K562 (cell line): ENCODE data around the gene PILRA. TPM values are rescaled to one million over a fixed set of nuclear protein-coding genes. Genes with fewer than 3 reads are reported as not detected.
A peak's percentile ranks its signal among the peaks of the same experiment; 100 is the strongest.

Experiments used
- CCNT2 ChIP-seq: IDR thresholded peaks from 2 replicates; pipeline ENCODE4 v1.6.1; 2011; ENCODE audit warnings: borderline replicate concordance, low read depth, mild to moderate bottlenecking, moderate library complexity, mixed read lengths, low read length; ENCODE audit not compliant: insufficient read length; ENCODE audit errors: extremely low read depth
- NCOR1 ChIP-seq: fragments of 450-650 bp; IDR thresholded peaks from 2 replicates; pipeline ENCODE4 v1.6.1; 2016; ENCODE audit warnings: mild to moderate bottlenecking, moderate library complexity
- NFIX ChIP-seq: fragments of 250-450 bp; sonication (Bioruptor Pico); IDR thresholded peaks from 2 replicates; pipeline ENCODE4 v1.4.0; 2020; ENCODE audit warnings: low read depth, mild to moderate bottlenecking, moderate library complexity
- POLR2H ChIP-seq: IDR thresholded peaks from 2 replicates; pipeline ENCODE4 v1.6.1; 2016; ENCODE audit warnings: missing genetic modification characterization, low read depth, mild to moderate bottlenecking, control low read depth, missing compliant biosample characterization, moderate library complexity
- RB1 ChIP-seq: fragments of 450-650 bp; IDR thresholded peaks from 2 replicates; pipeline ENCODE4 v1.6.1; 2017; ENCODE audit warnings: low read depth, mild to moderate bottlenecking
- SIN3A ChIP-seq, 2 experiments: fragments of 150-350 bp in 1 of 2; IDR thresholded peaks; 2 replicates each; pipeline ENCODE4 v1.6.1; 2011 to 2016; ENCODE audit warnings: borderline replicate concordance in 2 of 2, low read depth in 2 of 2, low read length in 2 of 2, mild to moderate bottlenecking in 2 of 2, moderate library complexity in 2 of 2; ENCODE audit not compliant: control insufficient read depth in 1 of 2
- SLC30A9 ChIP-seq: fragments of 250-450 bp; sonication (Bioruptor Pico); IDR thresholded peaks from 2 replicates; pipeline ENCODE4 v1.8.0; 2022; ENCODE audit warnings: mild to moderate bottlenecking, moderate library complexity
- TAF1 ChIP-seq: IDR thresholded peaks from 2 replicates; pipeline ENCODE4 v1.6.1; 2011; ENCODE audit warnings: mild to moderate bottlenecking, low read length, moderate library complexity; ENCODE audit not compliant: insufficient read depth, control insufficient read depth, severe bottlenecking; ENCODE audit errors: extremely low read depth
- TBP ChIP-seq: optimal IDR thresholded peaks from 2 replicates; pipeline ENCODE3; 2011; ENCODE audit warnings: low read depth, low read length, improper control_type of control experiment
- YBX1 ChIP-seq: fragments of 450-650 bp; IDR thresholded peaks from 2 replicates; pipeline ENCODE4 v1.7.1; 2016; ENCODE audit warnings: mild to moderate bottlenecking
- ZNF217 ChIP-seq: sonication (generic); formaldehyde crosslinking; IDR thresholded peaks from 2 replicates; pipeline ENCODE4 v1.8.0; 2022; ENCODE audit warnings: mild to moderate bottlenecking, missing genetic modification reagents
- ZNF79 ChIP-seq: fragments of 250-450 bp; sonication (Bioruptor Pico); IDR thresholded peaks from 2 replicates; pipeline ENCODE4 v1.4.0; 2020; ENCODE audit warnings: low read depth, mild to moderate bottlenecking, moderate library complexity
- polyA plus RNA-seq, 8 experiments: library from polyadenylated mRNA; depleted of rRNA in 4 of 8; stranded (reverse) in 5 of 8; unstranded in 3 of 8; fragments of >200 nt; fragmentation: Nextera tagmentation in 2 of 8; fragmentation: Illumina TruSeq in 1 of 8; extraction: Ambion mirVana in 2 of 8; extraction: Trizol in 1 of 8; gene quantifications; 2 replicates each; pipeline versions ENCODE4 v1.2.1 to v1.2.3, GENCODE V29; 2011 to 2014; ENCODE audit warnings: inconsistent platforms in 1 of 8, missing spikeins in 1 of 8
- total RNA-seq, 7 experiments: library from RNA; depleted of rRNA in 6 of 7; stranded (reverse); fragments of >200 nt in 6 of 7; fragmentation: Illumina TruSeq in 2 of 7; extraction: Trizol in 2 of 7; gene quantifications; 2 replicates each; pipeline versions ENCODE4 v1.2.1 to v1.2.3, GENCODE V29; 2011 to 2021; ENCODE audit warnings: low replicate concordance in 1 of 7
- TF ChIP-seq, protein P1 (sequence below), 2 experiments: IDR thresholded peaks in 1 of 2; conservative IDR thresholded peaks in 1 of 2; 2 replicates each; pipeline ENCODE4 v1.6.1; 2016; ENCODE audit warnings: low read depth in 2 of 2, mild to moderate bottlenecking in 1 of 2, missing compliant biosample characterization in 1 of 2, missing genetic modification characterization in 1 of 2, moderate library complexity in 1 of 2
- TF ChIP-seq, protein P2 (sequence below): fragments of 200-800 bp; sonication (Bioruptor generic); IDR thresholded peaks from 2 replicates; pipeline ENCODE4 v1.6.1; 2017; ENCODE audit warnings: missing genetic modification characterization, missing compliant biosample characterization
- TF ChIP-seq, protein P3 (sequence below): fragments of 250-450 bp; sonication (Bioruptor Pico); IDR thresholded peaks from 2 replicates; pipeline ENCODE4 v1.4.0; 2020; ENCODE audit warnings: borderline replicate concordance
- TF ChIP-seq, protein P4 (sequence below): fragments of 250-450 bp; sonication (Bioruptor Pico); IDR thresholded peaks from 2 replicates; pipeline ENCODE4 v1.8.0; 2022; ENCODE audit warnings: inconsistent platforms, mild to moderate bottlenecking, moderate library complexity, borderline replicate concordance
- TF ChIP-seq, protein P5 (sequence below): fragments of 450-650 bp; IDR thresholded peaks from 2 replicates; pipeline ENCODE4 v1.6.1; 2017; ENCODE audit warnings: mild to moderate bottlenecking, moderate library complexity

The PILRA gene
- total and polyA plus RNA-seq, 9 of the 15 experiments (the other 6 are each of a cell fraction or from before 2014, with no cell fraction given): 0.13 to 1.8 (median 0.62) TPM

DNA sequence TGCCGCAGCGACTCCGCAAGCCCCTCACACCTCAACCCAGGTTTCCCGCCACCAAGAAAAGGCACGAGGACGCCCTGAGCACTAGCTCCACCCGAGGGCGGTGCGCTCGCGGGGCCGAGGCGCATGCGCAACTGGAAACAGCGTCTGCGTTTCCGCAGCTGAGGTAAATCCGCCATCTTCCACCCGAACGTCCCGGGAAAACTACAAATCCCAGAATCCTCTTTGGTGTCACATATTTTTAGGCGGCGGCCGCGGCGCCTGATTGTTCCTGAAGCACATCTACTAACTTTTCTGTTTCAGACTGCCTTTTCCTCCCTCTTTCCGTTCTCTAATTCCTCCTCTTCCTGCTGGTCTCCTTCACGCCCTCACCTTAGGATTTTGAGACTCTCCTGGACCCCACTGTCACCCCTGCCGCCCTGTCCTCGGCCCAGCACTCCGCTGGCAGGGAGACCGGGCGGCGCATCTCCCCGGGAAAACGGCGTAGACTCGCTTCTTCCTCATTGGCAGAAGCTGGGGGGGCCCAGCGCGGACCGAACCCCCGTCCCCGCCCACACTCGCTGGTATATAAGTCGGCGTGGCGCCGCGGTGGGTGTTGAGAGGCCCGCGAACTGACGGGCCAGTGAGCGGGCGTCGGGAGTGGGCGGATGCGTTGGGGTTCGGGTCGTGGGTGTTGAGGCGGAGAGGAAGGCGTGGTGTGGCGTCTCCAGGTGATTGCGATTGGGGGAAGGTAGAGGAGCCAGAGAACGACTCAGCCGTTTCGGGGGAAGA lies 55.1 kb downstream of the PILRA start, which contains the start of gene ZCWPW1 (continued):
- TF ChIP-seq, protein P1, sequence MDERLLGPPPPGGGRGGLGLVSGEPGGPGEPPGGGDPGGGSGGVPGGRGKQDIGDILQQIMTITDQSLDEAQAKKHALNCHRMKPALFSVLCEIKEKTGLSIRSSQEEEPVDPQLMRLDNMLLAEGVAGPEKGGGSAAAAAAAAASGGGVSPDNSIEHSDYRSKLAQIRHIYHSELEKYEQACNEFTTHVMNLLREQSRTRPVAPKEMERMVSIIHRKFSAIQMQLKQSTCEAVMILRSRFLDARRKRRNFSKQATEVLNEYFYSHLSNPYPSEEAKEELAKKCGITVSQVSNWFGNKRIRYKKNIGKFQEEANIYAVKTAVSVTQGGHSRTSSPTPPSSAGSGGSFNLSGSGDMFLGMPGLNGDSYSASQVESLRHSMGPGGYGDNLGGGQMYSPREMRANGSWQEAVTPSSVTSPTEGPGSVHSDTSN (CRISPR knock-in tag; IDR thresholded peaks at IDR 0.05; ENCODE audit: low read depth): no peak
- TF ChIP-seq, protein P1 (tag; conservative IDR thresholded peaks at IDR 0.05; ENCODE audit: low read depth): no peak; the same call in 1 of the 2 replicates
- TF ChIP-seq NCOR1 (peak; percentile 85), POLR2H (tag) (peak; percentile 98), ZNF79 (no peak), NFIX (no peak), SLC30A9 (no peak), ZNF217 (CRISPR knock-in tag) (no peak), TBP (peak; percentile 98), TAF1 (peak; percentile 96), SIN3A (IDR thresholded peaks at IDR 0.05; ENCODE audit: borderline replicate concordance in 2 of 2, control insufficient read depth in 1 of 2, low read depth in 2 of 2, low read length in 2 of 2) (peak; percentile 86 to 89), RB1 (peak; percentile 97), CCNT2 (peak; percentile 59), YBX1 (no peak)
- TF ChIP-seq, protein P2, sequence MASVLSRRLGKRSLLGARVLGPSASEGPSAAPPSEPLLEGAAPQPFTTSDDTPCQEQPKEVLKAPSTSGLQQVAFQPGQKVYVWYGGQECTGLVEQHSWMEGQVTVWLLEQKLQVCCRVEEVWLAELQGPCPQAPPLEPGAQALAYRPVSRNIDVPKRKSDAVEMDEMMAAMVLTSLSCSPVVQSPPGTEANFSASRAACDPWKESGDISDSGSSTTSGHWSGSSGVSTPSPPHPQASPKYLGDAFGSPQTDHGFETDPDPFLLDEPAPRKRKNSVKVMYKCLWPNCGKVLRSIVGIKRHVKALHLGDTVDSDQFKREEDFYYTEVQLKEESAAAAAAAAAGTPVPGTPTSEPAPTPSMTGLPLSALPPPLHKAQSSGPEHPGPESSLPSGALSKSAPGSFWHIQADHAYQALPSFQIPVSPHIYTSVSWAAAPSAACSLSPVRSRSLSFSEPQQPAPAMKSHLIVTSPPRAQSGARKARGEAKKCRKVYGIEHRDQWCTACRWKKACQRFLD (CRISPR knock-in tag): no peak
- TF ChIP-seq, protein P3, sequence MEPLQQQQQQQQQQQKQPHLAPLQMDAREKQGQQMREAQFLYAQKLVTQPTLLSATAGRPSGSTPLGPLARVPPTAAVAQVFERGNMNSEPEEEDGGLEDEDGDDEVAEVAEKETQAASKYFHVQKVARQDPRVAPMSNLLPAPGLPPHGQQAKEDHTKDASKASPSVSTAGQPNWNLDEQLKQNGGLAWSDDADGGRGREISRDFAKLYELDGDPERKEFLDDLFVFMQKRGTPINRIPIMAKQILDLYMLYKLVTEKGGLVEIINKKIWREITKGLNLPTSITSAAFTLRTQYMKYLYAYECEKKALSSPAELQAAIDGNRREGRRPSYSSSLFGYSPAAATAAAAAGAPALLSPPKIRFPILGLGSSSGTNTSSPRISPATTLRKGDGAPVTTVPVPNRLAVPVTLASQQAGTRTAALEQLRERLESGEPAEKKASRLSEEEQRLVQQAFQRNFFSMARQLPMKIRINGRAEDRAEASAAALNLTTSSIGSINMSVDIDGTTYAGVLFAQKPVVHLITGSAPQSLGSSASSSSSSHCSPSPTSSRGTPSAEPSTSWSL: 0 out of 2 replicates have a peak, but pooled peaks have one; percentile 6
- TF ChIP-seq, protein P4, sequence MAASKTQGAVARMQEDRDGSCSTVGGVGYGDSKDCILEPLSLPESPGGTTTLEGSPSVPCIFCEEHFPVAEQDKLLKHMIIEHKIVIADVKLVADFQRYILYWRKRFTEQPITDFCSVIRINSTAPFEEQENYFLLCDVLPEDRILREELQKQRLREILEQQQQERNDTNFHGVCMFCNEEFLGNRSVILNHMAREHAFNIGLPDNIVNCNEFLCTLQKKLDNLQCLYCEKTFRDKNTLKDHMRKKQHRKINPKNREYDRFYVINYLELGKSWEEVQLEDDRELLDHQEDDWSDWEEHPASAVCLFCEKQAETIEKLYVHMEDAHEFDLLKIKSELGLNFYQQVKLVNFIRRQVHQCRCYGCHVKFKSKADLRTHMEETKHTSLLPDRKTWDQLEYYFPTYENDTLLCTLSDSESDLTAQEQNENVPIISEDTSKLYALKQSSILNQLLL: no peak
- TF ChIP-seq, protein P5, sequence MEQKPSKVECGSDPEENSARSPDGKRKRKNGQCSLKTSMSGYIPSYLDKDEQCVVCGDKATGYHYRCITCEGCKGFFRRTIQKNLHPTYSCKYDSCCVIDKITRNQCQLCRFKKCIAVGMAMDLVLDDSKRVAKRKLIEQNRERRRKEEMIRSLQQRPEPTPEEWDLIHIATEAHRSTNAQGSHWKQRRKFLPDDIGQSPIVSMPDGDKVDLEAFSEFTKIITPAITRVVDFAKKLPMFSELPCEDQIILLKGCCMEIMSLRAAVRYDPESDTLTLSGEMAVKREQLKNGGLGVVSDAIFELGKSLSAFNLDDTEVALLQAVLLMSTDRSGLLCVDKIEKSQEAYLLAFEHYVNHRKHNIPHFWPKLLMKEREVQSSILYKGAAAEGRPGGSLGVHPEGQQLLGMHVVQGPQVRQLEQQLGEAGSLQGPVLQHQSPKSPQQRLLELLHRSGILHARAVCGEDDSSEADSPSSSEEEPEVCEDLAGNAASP: no peak
